ENCODE results near the gene CEP72. TPM values are rescaled to one million over a fixed set of nuclear protein-coding genes. Genes with fewer than 3 reads are reported as not detected.
A peak's percentile ranks its signal among the peaks of the same experiment; 100 is the strongest.

Gene CEP72
- total RNA-seq, 1 donor from 2014 or later: 17.2 TPM

- Mint-ChIP-seq H3K4me1 (no peaks in the 10 kb centered on the region), H3K36me3 (peaks cover 28% of the 10 kb centered on the region)
- H3K4me3 ChIP-seq: no peak overlapping the region
Measured at GRCh38 chr5:635306-636055, 23.3 kb downstream of the CEP72 start.

GRCh38 chr5:636951-637350 lies 24.8 kb downstream of the CEP72 start:
- no peak overlapping the region for H3K4me2 ChIP-seq
- H3K79me2 ChIP-seq (ENCODE audit: low read depth): no peaks in the 10 kb centered on the region
- peaks cover 2% of the 10 kb centered on the region for H3K36me3 ChIP-seq
- H3K36me3 Mint-ChIP-seq: peaks cover 28% of the 10 kb centered on the region
- TF ChIP-seq EZH2phosphoT487 (IDR thresholded peaks at IDR 0.05) (no peak), EZH2 (IDR thresholded peaks at IDR 0.05) (no peak)
- TF ChIP-seq, protein P1, sequence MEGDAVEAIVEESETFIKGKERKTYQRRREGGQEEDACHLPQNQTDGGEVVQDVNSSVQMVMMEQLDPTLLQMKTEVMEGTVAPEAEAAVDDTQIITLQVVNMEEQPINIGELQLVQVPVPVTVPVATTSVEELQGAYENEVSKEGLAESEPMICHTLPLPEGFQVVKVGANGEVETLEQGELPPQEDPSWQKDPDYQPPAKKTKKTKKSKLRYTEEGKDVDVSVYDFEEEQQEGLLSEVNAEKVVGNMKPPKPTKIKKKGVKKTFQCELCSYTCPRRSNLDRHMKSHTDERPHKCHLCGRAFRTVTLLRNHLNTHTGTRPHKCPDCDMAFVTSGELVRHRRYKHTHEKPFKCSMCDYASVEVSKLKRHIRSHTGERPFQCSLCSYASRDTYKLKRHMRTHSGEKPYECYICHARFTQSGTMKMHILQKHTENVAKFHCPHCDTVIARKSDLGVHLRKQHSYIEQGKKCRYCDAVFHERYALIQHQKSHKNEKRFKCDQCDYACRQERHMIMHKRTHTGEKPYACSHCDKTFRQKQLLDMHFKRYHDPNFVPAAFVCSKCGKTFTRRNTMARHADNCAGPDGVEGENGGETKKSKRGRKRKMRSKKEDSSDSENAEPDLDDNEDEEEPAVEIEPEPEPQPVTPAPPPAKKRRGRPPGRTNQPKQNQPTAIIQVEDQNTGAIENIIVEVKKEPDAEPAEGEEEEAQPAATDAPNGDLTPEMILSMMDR (IDR thresholded peaks at IDR 0.05): no peak
- H3K4me1 ChIP-seq: no peaks in the 10 kb centered on the region
- H2AFZ ChIP-seq (replicated peaks): no peak overlapping the region
- H3K27ac ChIP-seq: no peak overlapping the region
- H3K27me3 Mint-ChIP-seq (ENCODE audit: insufficient read depth, low read depth): no peaks in the 10 kb centered on the region
- no peaks in the 10 kb centered on the region for H3K27me3 ChIP-seq
- no peaks in the 10 kb centered on the region for H3K9me3 ChIP-seq (ENCODE audit: low read depth)
- no peak overlapping the region for H3K27ac Mint-ChIP-seq
- H3F3A ChIP-seq (ENCODE audit: low read depth): peaks cover 7% of the 10 kb centered on the region
- DNase-seq (ENCODE audit: low spot score): no peak
- H3K4me3 ChIP-seq: no peak overlapping the region
- no peaks in the 10 kb centered on the region for H3K9me3 Mint-ChIP-seq
- H3K9ac ChIP-seq: no peak overlapping the region
- H3K4me1 Mint-ChIP-seq: no peaks in the 10 kb centered on the region
- peak overlapping the region; percentile 10 for H3K4me3 Mint-ChIP-seq
- H4K20me1 ChIP-seq (ENCODE audit: low read depth): peaks cover 8% of the 10 kb centered on the region

More at GRCh38 chr5:635306-636055, 23.3 kb downstream of the CEP72 start:
- peaks cover 2% of the 10 kb centered on the region for H3K36me3 ChIP-seq
- H3K9me3 Mint-ChIP-seq: no peaks in the 10 kb centered on the region
- H3K9ac ChIP-seq: no peak overlapping the region
- H3K4me2 ChIP-seq: no peak overlapping the region
- no peak overlapping the region for H3K27ac Mint-ChIP-seq
- H3K4me1 ChIP-seq: no peaks in the 10 kb centered on the region
- no peaks in the 10 kb centered on the region for H3K27me3 ChIP-seq
- no peak overlapping the region for H3K27ac ChIP-seq
- no peaks in the 10 kb centered on the region for H3K79me2 ChIP-seq (ENCODE audit: low read depth)
- H4K20me1 ChIP-seq (ENCODE audit: low read depth): peaks cover 8% of the 10 kb centered on the region
- no peak overlapping the region for H3K4me3 Mint-ChIP-seq
- H3K27me3 Mint-ChIP-seq (ENCODE audit: insufficient read depth, low read depth): no peaks in the 10 kb centered on the region
- H2AFZ ChIP-seq (replicated peaks): no peak overlapping the region
- no peaks in the 10 kb centered on the region for H3K9me3 ChIP-seq (ENCODE audit: low read depth)
- peaks cover 7% of the 10 kb centered on the region for H3F3A ChIP-seq (ENCODE audit: low read depth)
- no peak for DNase-seq (ENCODE audit: low spot score)
- no peak for TF ChIP-seq EZH2phosphoT487 (IDR thresholded peaks at IDR 0.05)
- no peak for TF ChIP-seq EZH2 (IDR thresholded peaks at IDR 0.05)
- TF ChIP-seq, protein P1 (IDR thresholded peaks at IDR 0.05): no peak

DNA sequence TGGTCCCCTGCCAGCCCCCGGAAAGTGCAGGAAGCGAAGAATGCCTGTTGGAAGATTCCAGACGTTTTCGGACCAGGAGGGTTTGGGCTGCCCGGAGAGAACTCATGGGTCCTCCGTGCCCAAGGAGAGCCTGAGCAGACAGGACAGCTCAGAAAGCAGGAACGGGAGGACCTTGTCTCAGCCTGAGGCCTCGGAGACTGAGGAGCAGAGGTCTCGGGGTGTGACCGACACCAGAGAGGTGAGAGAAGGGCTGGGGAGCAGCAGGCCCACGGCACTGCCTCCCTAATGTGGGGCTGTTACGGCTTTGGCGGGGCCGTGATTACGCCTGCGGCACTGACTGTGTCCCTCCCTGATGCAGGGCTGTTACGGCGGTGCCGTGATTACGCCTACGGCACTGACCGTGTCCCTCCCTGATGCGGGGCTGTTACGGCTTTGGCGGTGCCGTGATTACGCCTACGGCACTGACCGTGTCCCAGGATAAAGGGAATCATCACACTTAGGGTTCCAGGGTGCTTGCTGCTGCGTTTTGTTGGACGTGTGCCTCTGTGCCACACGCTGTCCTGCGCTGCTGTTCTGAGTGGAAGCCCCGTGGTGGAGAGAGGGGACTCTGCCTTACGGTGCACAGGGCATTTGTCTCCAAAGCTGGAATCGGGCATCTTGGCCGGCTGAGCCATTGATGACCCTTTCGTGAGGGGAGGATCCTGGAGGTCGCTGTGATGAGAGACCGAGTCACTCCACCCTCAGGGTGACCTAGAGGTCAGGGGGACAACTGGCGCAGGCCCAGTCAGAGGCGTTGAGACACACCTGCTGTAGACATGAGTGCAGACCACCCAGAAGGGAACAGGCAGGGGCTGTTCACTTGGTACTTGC lies 25.7 kb downstream of the CEP72 start:
- H3K79me2 ChIP-seq (ENCODE audit: low read depth): no peaks in the 10 kb centered on the region
- H3K4me1 Mint-ChIP-seq: no peaks in the 10 kb centered on the region
- H3K4me1 ChIP-seq: no peaks in the 10 kb centered on the region
- no peak overlapping the region for H3K27ac ChIP-seq
- no peak overlapping the region for H3K9ac ChIP-seq
- H3K36me3 Mint-ChIP-seq: peaks cover 28% of the 10 kb centered on the region
- DNase-seq (ENCODE audit: low spot score): no peak
- H4K20me1 ChIP-seq (ENCODE audit: low read depth): peaks cover 8% of the 10 kb centered on the region
- no peak overlapping the region for H3K4me3 ChIP-seq
- no peak overlapping the region for H3K4me2 ChIP-seq
- no peaks in the 10 kb centered on the region for H3K27me3 Mint-ChIP-seq (ENCODE audit: insufficient read depth, low read depth)
- no peaks in the 10 kb centered on the region for H3K9me3 ChIP-seq (ENCODE audit: low read depth)
- no peak for TF ChIP-seq EZH2phosphoT487 (IDR thresholded peaks at IDR 0.05)
- TF ChIP-seq EZH2 (IDR thresholded peaks at IDR 0.05): no peak
- TF ChIP-seq, protein P1 (IDR thresholded peaks at IDR 0.05): no peak
- no peak overlapping the region for H3K27ac Mint-ChIP-seq
- no peak overlapping the region for H3K4me3 Mint-ChIP-seq
- H3F3A ChIP-seq (ENCODE audit: low read depth): peaks cover 7% of the 10 kb centered on the region
- no peak overlapping the region for H2AFZ ChIP-seq (replicated peaks)
- no peaks in the 10 kb centered on the region for H3K9me3 Mint-ChIP-seq
- H3K36me3 ChIP-seq: peaks cover 2% of the 10 kb centered on the region
- no peaks in the 10 kb centered on the region for H3K27me3 ChIP-seq
